Glutamatergic neuron (in vitro differentiated cells): ENCODE measurements around the gene FGF14. TPM values are rescaled to one million over a fixed set of nuclear protein-coding genes. Genes with fewer than 3 reads are reported as not detected.

ENCODE experiments used
- DNase-seq: peaks from one replicate; pipeline ENCODE4 v3.0.0; 2022
- H3K27ac Mint-ChIP-seq: one replicate; pipeline ENCODE4 v1.8.0; 2020; ENCODE audit warnings: mild to moderate bottlenecking, mixed read lengths, inconsistent platforms; ENCODE audit not compliant: unreplicated experiment
- H3K27me3 Mint-ChIP-seq: one replicate; pipeline ENCODE4 v1.8.0; 2020; ENCODE audit warnings: mild to moderate bottlenecking, moderate library complexity, mixed read lengths, inconsistent platforms; ENCODE audit not compliant: unreplicated experiment
- H3K36me3 Mint-ChIP-seq: one replicate; pipeline ENCODE4 v1.8.0; 2020; ENCODE audit warnings: mild to moderate bottlenecking, mixed read lengths, inconsistent platforms; ENCODE audit not compliant: unreplicated experiment
- H3K4me1 Mint-ChIP-seq: one replicate; pipeline ENCODE4 v1.8.0; 2020; ENCODE audit warnings: mild to moderate bottlenecking, low read depth, mixed read lengths, inconsistent platforms; ENCODE audit not compliant: unreplicated experiment
- H3K4me3 Mint-ChIP-seq: one replicate; pipeline ENCODE4 v1.8.0; 2020; ENCODE audit warnings: mild to moderate bottlenecking, mixed read lengths, inconsistent platforms; ENCODE audit not compliant: unreplicated experiment
- H3K9me3 Mint-ChIP-seq: one replicate; pipeline ENCODE4 v1.8.0; 2020; ENCODE audit warnings: mild to moderate bottlenecking, moderate library complexity, mixed read lengths, inconsistent platforms; ENCODE audit not compliant: unreplicated experiment
- total RNA-seq: library from RNA; stranded (reverse); fragmentation: NEBNext Ultra II Directional; extraction: Animal tissue kit (Norgen Biotek cat#: 25700); gene quantifications from one replicate; pipeline ENCODE4 v1.2.1, GENCODE V29; 2021; ENCODE audit not compliant: unreplicated experiment
- TF ChIP-seq, protein P1 (sequence below): fragments of 200-600 bp; sonication (generic); IDR thresholded peaks from one replicate; pipeline ENCODE4 v1.5.0; 2021; ENCODE audit not compliant: partially characterized antibody, unreplicated experiment

FGF14 gene
- total RNA-seq, 1 donor from 2014 or later, result 17.8 TPM

DNA sequence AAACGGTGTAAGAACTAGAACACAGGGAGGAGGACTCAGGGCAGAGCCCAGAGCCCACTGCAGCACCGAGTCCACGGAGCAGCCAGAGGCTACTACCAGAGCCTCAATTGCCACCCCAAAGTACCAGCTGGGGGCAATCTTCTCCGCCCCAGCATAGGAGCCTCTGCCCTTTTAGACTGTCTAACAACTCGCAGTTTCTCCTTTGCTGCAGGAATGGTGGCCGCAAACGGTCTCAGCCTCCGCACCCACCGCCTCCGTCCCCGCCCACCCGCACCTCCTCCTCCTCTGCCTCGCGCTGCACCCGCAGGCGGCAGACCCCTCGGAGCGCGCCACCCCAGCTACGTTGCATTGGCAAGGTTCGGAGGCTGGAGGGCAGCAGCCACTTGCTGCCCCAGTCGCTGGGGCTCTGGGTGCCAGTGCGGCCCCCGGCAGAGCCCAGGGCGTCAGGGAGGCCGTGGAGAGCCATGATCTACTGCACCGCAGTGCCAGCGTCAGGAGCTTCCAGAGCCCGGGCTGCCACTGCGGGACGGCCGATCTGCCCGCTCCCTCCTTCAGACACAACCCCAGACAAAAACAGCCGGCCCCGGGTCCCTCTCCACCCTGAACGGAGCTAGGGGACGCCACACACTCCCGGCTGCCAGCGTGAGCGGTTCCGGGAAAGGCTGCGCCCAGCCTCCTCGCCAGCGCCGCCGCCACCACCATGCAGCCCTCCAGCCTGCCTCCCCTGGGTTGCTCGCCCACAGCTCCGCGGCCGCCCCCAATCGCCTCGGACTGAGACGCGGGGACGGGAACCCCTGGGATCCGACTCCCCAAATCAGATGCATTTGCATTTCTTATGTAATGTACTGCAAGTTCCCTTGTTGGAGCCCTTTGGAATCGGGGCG, 1.8 kb downstream of the FGF14 start:
- peak overlapping the region; percentile 79 for H3K27ac Mint-ChIP-seq
- H3K27me3 Mint-ChIP-seq, result peaks cover 2% of the 10 kb centered on the region
- peak; percentile 65 for DNase-seq
- peaks cover 9% of the 10 kb centered on the region for H3K4me1 Mint-ChIP-seq
- H3K9me3 Mint-ChIP-seq, result peaks cover 6% of the 10 kb centered on the region
- H3K36me3 Mint-ChIP-seq, result no peaks in the 10 kb centered on the region
- H3K4me3 Mint-ChIP-seq, result peak overlapping the region; percentile 90
- TF ChIP-seq, protein P1, sequence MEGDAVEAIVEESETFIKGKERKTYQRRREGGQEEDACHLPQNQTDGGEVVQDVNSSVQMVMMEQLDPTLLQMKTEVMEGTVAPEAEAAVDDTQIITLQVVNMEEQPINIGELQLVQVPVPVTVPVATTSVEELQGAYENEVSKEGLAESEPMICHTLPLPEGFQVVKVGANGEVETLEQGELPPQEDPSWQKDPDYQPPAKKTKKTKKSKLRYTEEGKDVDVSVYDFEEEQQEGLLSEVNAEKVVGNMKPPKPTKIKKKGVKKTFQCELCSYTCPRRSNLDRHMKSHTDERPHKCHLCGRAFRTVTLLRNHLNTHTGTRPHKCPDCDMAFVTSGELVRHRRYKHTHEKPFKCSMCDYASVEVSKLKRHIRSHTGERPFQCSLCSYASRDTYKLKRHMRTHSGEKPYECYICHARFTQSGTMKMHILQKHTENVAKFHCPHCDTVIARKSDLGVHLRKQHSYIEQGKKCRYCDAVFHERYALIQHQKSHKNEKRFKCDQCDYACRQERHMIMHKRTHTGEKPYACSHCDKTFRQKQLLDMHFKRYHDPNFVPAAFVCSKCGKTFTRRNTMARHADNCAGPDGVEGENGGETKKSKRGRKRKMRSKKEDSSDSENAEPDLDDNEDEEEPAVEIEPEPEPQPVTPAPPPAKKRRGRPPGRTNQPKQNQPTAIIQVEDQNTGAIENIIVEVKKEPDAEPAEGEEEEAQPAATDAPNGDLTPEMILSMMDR, result no peak

DNA sequence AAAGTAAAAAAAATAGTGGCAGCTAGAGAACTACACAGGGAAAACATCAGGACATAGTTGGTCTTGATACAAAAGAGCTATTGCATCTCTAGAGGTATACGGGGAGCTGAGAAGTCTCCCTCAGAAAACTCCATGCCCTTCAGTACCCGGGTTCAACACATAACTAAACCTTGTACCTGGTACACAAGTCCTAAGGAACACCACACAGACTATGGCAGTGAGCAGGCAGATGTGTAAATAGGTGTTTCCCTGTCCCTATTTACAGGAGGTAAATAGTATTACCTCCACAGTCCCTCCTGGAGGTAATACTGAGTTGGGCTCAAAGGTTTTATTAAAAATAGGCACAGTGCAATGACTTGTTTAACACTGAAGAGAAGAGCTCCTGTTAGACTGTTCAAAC, 5.9 kb downstream of the FGF14 start:
- peaks cover 3% of the 10 kb centered on the region for H3K9me3 Mint-ChIP-seq
- peaks cover 8% of the 10 kb centered on the region for H3K27me3 Mint-ChIP-seq
- DNase-seq, result no peak
- H3K4me1 Mint-ChIP-seq, result peaks cover 15% of the 10 kb centered on the region
- TF ChIP-seq, protein P1, result no peak
- no peaks in the 10 kb centered on the region for H3K36me3 Mint-ChIP-seq
- H3K4me3 Mint-ChIP-seq, result no peak overlapping the region
- H3K27ac Mint-ChIP-seq, result no peak overlapping the region

DNA sequence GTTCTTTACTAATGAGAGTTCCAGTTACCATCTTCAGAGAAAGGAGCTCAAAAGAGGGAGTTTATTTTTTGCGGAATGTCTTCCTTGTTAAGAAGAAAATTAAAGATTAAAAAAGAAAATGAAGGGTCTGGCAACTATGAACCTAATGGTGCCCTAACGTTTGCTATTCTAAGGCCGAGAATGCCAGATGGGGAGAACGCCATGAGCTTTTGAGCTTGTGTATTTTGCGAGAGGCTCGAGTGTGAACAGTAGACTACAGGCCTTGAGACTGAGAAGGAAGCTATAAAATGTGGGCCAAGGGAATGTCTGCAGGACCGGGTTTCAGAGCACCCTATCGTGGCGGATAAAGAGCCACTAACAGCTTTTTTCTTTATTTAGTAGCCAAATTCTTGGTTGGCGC, 6.7 kb downstream of the FGF14 start:
- Mint-ChIP-seq H3K36me3 (no peaks in the 10 kb centered on the region), H3K27me3 (peaks cover 8% of the 10 kb centered on the region), H3K27ac (peak overlapping the region; percentile 75), H3K4me3 (peak overlapping the region; percentile 93), H3K9me3 (peaks cover 3% of the 10 kb centered on the region), H3K4me1 (peaks cover 15% of the 10 kb centered on the region)
- TF ChIP-seq, protein P1, result no peak
- DNase-seq, result no peak

DNA sequence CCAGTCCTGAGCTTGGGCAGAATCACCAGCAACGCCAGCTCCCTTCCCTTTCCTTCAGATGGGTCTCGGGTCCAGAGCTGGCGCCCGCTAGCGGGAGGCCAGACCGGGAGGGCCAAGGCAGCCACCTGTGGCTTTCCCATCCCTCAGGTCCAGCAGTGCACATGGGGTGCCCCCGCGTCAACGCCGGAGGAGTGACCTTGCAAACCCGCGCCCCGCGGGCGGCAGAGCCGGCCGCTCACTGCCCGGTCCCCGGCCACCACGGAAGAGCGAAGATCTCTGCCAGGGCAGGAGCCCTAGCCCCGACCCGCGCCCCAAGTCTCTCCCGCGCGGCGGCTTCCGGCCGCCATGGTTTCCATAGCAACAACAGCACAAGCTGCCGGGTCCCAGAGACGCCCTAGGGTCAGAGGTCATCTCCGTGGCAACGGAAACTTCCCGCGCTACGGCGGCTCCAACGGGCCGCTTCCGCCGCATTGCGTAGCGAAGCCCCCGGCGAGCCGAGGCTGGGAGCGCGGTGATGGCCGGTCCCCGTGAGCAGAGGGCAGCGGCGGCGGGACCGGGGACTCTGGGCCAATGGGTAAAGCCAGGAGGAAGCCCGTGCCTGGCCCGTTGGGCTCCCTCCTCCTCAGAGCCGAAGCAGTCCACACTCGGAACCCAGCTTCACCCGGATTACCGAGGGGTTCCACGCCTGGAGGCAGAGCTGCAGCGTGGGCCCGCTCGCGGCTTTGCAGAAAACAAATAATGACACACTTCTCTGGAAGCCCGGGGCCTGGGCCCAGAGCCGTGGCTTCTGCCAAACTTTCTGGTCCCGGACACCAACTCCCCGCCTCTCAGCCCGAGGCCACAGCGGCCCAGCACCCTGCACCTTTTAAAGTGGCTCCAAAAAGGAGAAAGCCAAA, 7.4 kb downstream of the FGF14 start:
- peaks cover 1% of the 10 kb centered on the region for H3K9me3 Mint-ChIP-seq
- peak; percentile 97 for DNase-seq
- TF ChIP-seq, protein P1, result no peak
- no peaks in the 10 kb centered on the region for H3K36me3 Mint-ChIP-seq
- H3K4me1 Mint-ChIP-seq, result peaks cover 13% of the 10 kb centered on the region
- peaks cover 6% of the 10 kb centered on the region for H3K27me3 Mint-ChIP-seq
- H3K4me3 Mint-ChIP-seq, result peak overlapping the region; percentile 93
- peak overlapping the region; percentile 75 for H3K27ac Mint-ChIP-seq
